ENCODE results near the gene CCDC142.
"Not testable (repeated sequence)": the region's sequence is repeated elsewhere in the genome, so short reads cannot be mapped to it uniquely, and the experiment has no call there.

Gene CCDC142

GRCh38 chr2:74499267-74499939 is 16.6 kb upstream of the CCDC142 start, which contains the start of gene LBX2:
TSS of gene LBX2 (minus strand) at chr2:74499603. CDS start at chr2:74499537, 66 bp downstream.
- DNase-seq: peak; percentile 80

GRCh38 chr2:74498500-74499266 is 15.9 kb upstream of the CCDC142 start:
- DNase-seq: peak; percentile 79

- peak; percentile 71 for DNase-seq
These were observed 15.1 kb upstream of the CCDC142 start for GRCh38 chr2:74497777-74498499.

- no peak for DNase-seq
These were observed 14.4 kb upstream of the CCDC142 start for GRCh38 chr2:74496997-74497776.

- no peak for DNase-seq
These were observed 12.6 kb upstream of the CCDC142 start for GRCh38 chr2:74495440-74495839.

- no peak for DNase-seq
These were observed 10.7 kb upstream of the CCDC142 start for GRCh38 chr2:74493546-74493945.

GRCh38 chr2:74491648-74492544 is 9.1 kb upstream of the CCDC142 start:
- DNase-seq: no peak

GRCh38 chr2:74489906-74490305 is 7.1 kb upstream of the CCDC142 start:
- no peak for DNase-seq

GRCh38 chr2:74488643-74489481 is 6.1 kb upstream of the CCDC142 start:
- DNase-seq: no peak

GRCh38 chr2:74486141-74486540 is 3.3 kb upstream of the CCDC142 start:
- DNase-seq: no peak

- not testable (repeated sequence) for DNase-seq
These were observed 922 bp upstream of the CCDC142 start for GRCh38 chr2:74483675-74484164.

- DNase-seq: peak; percentile 94
These were observed 617 bp downstream of the CCDC142 start for GRCh38 chr2:74481961-74482800.

- DNase-seq: no peak
These were observed 1.4 kb downstream of the CCDC142 start for GRCh38 chr2:74481431-74481830.

GRCh38 chr2:74474899-74475298 is 7.9 kb downstream of the CCDC142 start:
- DNase-seq: no peak

- no peak for DNase-seq
These were observed 8.3 kb downstream of the CCDC142 start for GRCh38 chr2:74474481-74474880.

- no peak for DNase-seq
These were observed 9.9 kb downstream of the CCDC142 start for GRCh38 chr2:74472945-74473258.

GRCh38 chr2:74472086-74472944 is 10.5 kb downstream of the CCDC142 start, which contains the start of gene MRPL53:
TSS of gene MRPL53 (minus strand) at chr2:74472680. CDS start at chr2:74472660, 20 bp downstream.
- peak; percentile 95 for DNase-seq

All from right kidney (tissue), 1 donor.